ENCODE results near the gene AKR1A1. TPM values are rescaled to one million over a fixed set of nuclear protein-coding genes. Genes with fewer than 3 reads are reported as not detected.
A peak's percentile ranks its signal among the peaks of the same experiment; 100 is the strongest.
"Not testable (repeated sequence)": the region's sequence is repeated elsewhere in the genome, so short reads cannot be mapped to it uniquely, and the experiment has no call there.

AKR1A1 gene
- total RNA-seq, 2 donors from 2014 or later = 153 to 177 TPM

DNA sequence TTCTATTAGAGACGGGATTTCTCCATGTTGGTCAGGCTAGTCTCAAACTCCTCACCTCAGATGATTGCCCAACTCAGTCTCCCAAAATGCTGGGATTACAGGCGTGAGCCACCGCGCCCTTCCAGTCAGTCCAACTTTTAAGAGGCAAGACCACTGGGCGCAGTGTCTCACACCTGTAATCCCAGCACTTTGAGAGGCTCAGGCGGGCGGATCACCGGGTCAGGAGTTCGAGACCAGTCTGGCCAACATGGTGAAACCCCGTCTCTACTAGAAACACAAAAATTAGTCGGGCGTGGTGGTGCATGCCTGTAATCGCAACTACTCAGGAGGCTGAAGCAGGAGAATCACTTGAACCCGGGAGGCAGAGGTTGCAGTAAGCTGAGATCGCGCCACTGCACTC lies 30.9 kb upstream of the AKR1A1 start:
- not testable (repeated sequence) for ATAC-seq; DNase-seq (ENCODE audit: low spot score in 2 of 2); H3K9me3 Mint-ChIP-seq
- Mint-ChIP-seq H3K36me3 (peaks cover 16 to 26% of the 10 kb centered on the region in 2 donors), H3K27ac (peak overlapping the region; percentile 90 to 98)

DNA sequence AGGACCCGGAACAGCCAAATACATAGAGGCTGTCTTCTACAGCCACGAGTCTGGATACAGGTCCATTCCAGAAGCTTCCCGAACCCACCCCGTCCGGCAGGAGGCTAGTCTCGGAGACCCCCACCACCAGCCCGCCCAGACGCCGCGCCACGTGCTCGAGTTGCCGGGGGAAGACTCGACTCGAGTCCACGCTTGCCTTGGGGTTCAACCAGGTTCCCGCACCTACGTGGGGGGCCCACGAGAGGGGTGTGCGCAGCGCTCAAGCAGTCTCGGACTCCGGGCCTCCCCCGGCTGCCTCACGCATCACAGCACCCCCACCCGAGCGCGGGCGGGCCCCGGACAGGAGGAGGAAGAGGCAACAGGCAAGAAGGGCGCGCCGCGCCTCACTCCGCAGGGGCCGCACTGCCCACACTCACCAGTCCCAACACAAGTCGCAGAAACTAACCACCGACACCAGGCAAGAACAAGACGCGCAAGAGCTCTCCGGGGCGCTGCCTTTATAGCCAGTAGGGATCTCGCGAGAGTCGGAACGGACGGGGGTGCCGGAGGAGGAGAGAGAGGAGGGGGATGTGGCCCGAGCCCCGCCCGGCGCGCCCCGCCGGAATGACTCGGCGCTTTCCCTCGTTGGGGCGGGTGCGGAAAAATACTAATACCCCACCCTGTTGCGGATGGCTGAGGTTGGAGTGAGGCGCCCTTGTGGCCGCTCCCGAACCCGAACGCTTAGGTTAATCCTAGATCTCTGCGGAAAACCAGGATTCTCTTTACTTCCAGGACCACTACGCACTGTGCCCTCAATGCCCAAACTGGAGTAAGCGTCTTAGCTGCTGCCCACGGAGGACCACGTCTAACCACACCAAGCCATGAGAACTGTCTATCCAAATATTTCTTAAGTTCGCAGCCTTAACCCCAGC lies 29.0 kb upstream of the AKR1A1 start, which contains the start of gene PRDX1:
TSS of gene PRDX1 (minus strand) at position 472 of the 911 bp plus-strand sequence. CDS start 2,841 bp downstream, outside the sequence.
- H3K9me3 Mint-ChIP-seq = no peaks in the 10 kb centered on the region
- peak; percentile 97 to 100 for DNase-seq (ENCODE audit: low spot score in 2 of 2)
- ATAC-seq = peak; percentile 82
- H3K27ac Mint-ChIP-seq = peak within 1 kb of the TSS; percentile 90 to 98
- peaks cover 6 to 16% of the 10 kb centered on the region in 2 donors for H3K36me3 Mint-ChIP-seq

- H3K36me3 Mint-ChIP-seq = peaks cover 6 to 15% of the 10 kb centered on the region in 2 donors
- DNase-seq (ENCODE audit: low spot score in 2 of 2) (no peak), ATAC-seq (peak; percentile 8 to 58)
- no peaks in the 10 kb centered on the region for H3K9me3 Mint-ChIP-seq
- peak overlapping the region; percentile 90 to 98 for H3K27ac Mint-ChIP-seq
Observed at GRCh38 chr1:45522324-45523104, 28.1 kb upstream of the AKR1A1 start.

DNA sequence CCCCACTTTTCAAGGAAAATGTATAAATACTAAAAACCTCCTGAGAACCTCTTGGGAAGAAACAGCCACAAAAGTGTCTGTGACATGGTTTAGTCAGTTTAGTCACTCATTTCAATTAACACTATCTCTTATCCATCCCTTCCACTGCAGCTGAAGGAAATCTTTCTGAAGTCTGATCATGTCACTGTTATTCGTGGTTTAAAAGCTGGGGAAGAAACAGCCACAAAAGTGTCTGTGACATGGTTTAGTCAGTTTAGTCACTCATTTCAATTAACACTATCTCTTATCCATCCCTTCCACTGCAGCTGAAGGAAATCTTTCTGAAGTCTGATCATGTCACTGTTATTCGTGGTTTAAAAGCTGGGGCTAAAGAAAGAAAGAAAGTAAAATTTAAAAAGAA lies 27.1 kb upstream of the AKR1A1 start:
- Mint-ChIP-seq H3K27ac (peak overlapping the region in 1 of 2 donors; percentile 98), H3K36me3 (peaks cover 6 to 15% of the 10 kb centered on the region in 2 donors)
- DNase-seq (ENCODE audit: low spot score in 2 of 2); H3K9me3 Mint-ChIP-seq: not testable (repeated sequence)
- peak; percentile 19 to 39 for ATAC-seq

- DNase-seq (ENCODE audit: low spot score in 2 of 2); H3K27ac Mint-ChIP-seq; H3K9me3 Mint-ChIP-seq; ATAC-seq: not testable (repeated sequence)
- peaks cover 6 to 12% of the 10 kb centered on the region in 2 donors for H3K36me3 Mint-ChIP-seq
Observed at GRCh38 chr1:45523975-45524374, 26.7 kb upstream of the AKR1A1 start.

DNA sequence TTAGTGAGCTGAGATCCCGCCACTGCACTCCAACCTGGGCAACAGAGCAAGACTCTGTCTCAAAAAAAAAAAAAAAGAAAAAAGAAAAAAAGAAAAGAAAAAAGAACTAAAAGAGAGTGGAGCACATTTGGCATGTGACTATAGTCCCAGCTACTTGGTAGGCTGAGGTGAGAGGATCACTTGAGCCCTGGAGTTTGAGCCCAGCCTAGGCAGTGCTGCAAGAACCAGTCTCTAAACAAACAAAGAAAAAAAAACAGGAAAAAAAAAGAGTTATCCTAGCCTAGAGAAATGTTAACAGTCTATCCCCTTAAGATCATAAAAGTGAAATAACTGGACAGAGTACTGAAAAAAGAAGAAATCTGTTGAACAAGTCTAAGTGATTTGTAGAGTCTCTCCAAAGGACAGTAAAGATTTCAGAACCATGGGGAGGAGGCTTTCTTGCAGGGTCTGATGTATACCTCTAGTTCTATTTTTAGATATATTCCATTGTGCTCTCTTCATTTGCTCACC lies 24.4 kb upstream of the AKR1A1 start:
- no peaks in the 10 kb centered on the region for H3K9me3 Mint-ChIP-seq
- DNase-seq (ENCODE audit: low spot score in 2 of 2) (no peak), ATAC-seq (no peak)
- no peak overlapping the region for H3K27ac Mint-ChIP-seq
- H3K36me3 Mint-ChIP-seq = peaks cover 1 to 3% of the 10 kb centered on the region in 2 donors

- DNase-seq (ENCODE audit: low spot score in 2 of 2) (no peak), ATAC-seq (no peak)
- Mint-ChIP-seq H3K27ac (no peak overlapping the region), H3K9me3 (no peaks in the 10 kb centered on the region), H3K36me3 (no peaks in the 10 kb centered on the region)
Observed at GRCh38 chr1:45530632-45531135, 19.9 kb upstream of the AKR1A1 start.

DNA sequence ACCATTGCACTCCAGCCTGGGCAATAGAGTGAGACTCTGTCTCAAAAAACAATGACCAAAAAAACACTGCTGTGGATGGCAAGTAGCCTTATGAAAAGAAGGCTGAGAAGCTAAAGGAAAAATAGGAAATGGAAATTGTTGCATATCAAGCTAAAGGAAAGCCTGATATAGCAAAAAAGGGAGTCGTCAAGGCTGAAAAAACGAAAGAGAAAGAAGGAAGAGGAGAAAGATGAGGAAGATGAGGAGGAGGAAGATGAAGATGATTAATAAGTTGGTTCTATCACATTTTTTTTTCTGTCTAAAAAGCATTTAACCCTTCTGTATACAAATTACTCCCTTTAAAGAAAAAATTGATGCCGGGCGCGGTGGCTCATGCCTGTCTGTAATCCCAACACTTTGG lies 18.8 kb upstream of the AKR1A1 start:
- no peak for DNase-seq (ENCODE audit: low spot score in 2 of 2)
- H3K36me3 Mint-ChIP-seq = no peaks in the 10 kb centered on the region
- no peaks in the 10 kb centered on the region for H3K9me3 Mint-ChIP-seq
- ATAC-seq = no peak
- H3K27ac Mint-ChIP-seq = no peak overlapping the region

DNA sequence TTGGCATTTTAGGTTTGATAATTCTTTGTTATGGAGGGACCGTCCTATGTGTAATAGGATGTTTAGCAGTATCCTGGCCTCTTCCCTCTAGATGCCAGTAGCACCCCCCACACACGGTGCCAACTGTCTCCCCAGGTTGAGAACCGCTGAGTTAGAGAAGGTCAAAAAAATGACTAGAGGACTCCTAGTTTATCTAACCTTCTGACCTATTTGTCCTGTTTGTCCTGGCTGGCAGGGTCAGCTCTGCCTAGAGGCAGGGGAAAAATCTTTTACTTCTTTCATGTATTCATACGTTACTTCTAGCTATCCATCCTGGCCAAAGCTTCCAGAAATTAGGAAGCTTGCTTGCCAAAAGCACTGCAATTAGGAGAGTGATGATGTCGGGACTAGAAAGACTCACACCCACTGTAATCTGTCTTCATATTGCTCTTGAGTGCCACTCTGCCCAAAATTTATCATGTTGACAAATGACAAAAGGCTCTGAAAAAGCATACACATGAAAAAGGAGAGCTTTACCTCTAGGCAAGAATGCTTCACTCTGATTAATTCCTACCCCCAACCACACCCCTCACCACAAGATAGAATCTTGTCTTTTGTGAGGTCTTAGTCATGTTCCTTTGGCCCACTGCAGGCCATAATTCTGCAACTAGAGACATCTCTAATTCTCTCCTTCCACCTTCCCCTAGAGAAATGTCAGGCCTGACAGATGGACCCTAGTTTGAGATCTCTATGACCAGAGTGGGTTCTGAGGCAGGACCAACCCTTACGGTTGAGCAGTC lies 14.4 kb upstream of the AKR1A1 start:
- no peaks in the 10 kb centered on the region for H3K9me3 Mint-ChIP-seq
- no peak overlapping the region for H3K27ac Mint-ChIP-seq
- H3K36me3 Mint-ChIP-seq = no peaks in the 10 kb centered on the region
- DNase-seq (ENCODE audit: low spot score in 2 of 2) (no peak), ATAC-seq (peak; percentile 97 to 98)

GRCh38 chr1:45536886-45537285 lies 13.7 kb upstream of the AKR1A1 start:
- no peak for ATAC-seq
- Mint-ChIP-seq H3K27ac (no peak overlapping the region), H3K9me3 (no peaks in the 10 kb centered on the region), H3K36me3 (no peaks in the 10 kb centered on the region)
- no peak for DNase-seq (ENCODE audit: low spot score in 2 of 2)

DNA sequence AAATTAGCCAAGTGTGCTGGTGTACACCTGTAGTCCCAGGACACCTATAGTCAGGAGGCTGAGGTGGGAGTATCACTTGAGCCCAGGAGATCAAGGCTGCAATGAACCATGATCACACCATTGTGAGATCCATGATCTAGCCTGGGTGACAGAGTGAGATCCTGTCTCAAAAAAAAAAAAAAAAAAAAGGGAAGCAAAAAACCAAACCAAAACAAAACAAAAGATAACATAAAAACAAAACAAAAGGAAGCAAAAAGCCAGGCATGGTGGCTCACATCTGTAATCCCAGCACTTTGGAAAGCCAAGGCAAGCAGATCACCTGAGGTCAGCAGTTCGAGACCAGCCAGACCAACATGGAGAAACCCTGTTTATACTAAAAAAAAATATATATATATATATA lies 9.4 kb upstream of the AKR1A1 start:
- ATAC-seq (no peak), DNase-seq (ENCODE audit: low spot score in 2 of 2) (no peak)
- Mint-ChIP-seq H3K27ac (no peak overlapping the region), H3K9me3 (no peaks in the 10 kb centered on the region), H3K36me3 (no peaks in the 10 kb centered on the region)

DNA sequence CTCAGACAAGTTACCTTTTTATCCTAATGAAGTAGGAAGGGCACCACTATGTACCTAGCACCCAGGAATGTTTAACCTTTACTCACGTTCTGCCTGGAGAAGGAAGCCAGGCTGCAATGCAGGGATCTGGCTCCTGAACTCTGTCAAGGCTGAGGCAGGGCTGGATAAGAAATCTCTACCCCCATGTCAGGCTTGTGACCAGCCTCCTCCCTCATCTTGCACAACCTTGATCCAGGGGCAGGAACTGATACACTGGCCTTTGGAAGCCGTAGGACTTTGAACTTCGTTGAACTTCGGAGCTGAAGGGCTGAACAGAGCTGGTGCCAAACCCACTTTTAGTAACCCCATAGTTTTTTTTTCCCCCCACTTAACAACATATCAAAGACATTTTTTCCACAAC lies 8.0 kb upstream of the AKR1A1 start:
- DNase-seq (ENCODE audit: low spot score in 2 of 2) = no peak
- H3K36me3 Mint-ChIP-seq = no peaks in the 10 kb centered on the region

GRCh38 chr1:45543581-45544417 lies 6.8 kb upstream of the AKR1A1 start:
- peak; percentile 76 to 86 for ATAC-seq
- DNase-seq (ENCODE audit: low spot score in 2 of 2) = peak in 1 of 2 donors; percentile 87
- Mint-ChIP-seq H3K9me3 (no peaks in the 10 kb centered on the region), H3K36me3 (no peaks in the 10 kb centered on the region), H3K27ac (peak overlapping the region in 1 of 2 donors; percentile 76)

More for the DNA sequence above, 8.0 kb upstream of the AKR1A1 start:
- Mint-ChIP-seq H3K27ac (no peak overlapping the region), H3K9me3 (no peaks in the 10 kb centered on the region)
- no peak for ATAC-seq

GRCh38 chr1:45544530-45544929 lies 6.1 kb upstream of the AKR1A1 start:
- ATAC-seq (no peak), DNase-seq (ENCODE audit: low spot score in 2 of 2) (no peak)
- Mint-ChIP-seq H3K36me3 (no peaks in the 10 kb centered on the region), H3K27ac (peak overlapping the region; percentile 51 to 76), H3K9me3 (no peaks in the 10 kb centered on the region)

GRCh38 chr1:45545019-45545493 lies 5.6 kb upstream of the AKR1A1 start:
- H3K27ac Mint-ChIP-seq = peak overlapping the region in 1 of 2 donors; percentile 76
- H3K9me3 Mint-ChIP-seq = no peaks in the 10 kb centered on the region
- ATAC-seq (peak; percentile 80), DNase-seq (ENCODE audit: low spot score in 2 of 2) (peak in 1 of 2 donors; percentile 64)
- H3K36me3 Mint-ChIP-seq = no peaks in the 10 kb centered on the region

Data from activated naive CD4-positive, alpha-beta T cell treated with anti-CD3 and anti-CD28 coated beads, Interleukin-2, amount 50 U/mL, for 72 hours (primary cell).